HG02870 (cell line): Measurements from ENCODE around the gene CHST11.
"Not testable (repeated sequence)": the region's sequence is repeated elsewhere in the genome, so short reads cannot be mapped to it uniquely, and the experiment has no call there.

Experiments used
- ATAC-seq: cut with Tn5 transposase; IDR thresholded peaks from one replicate; pipeline ENCODE4 v1.9.1; 2021; ENCODE audit warnings: mild to moderate bottlenecking, moderate library complexity; ENCODE audit not compliant: unreplicated experiment

The CHST11 gene

GRCh38 chr12:104785886-104786285 lies 329.1 kb downstream of the CHST11 start:
- no peak for ATAC-seq

- ATAC-seq, result no peak
These were observed 329.6 kb downstream of the CHST11 start for GRCh38 chr12:104786352-104786751.

- ATAC-seq, result no peak
These were observed 332.1 kb downstream of the CHST11 start for GRCh38 chr12:104788840-104789271.

GRCh38 chr12:104790296-104791125 lies 333.8 kb downstream of the CHST11 start:
- no peak for ATAC-seq

- ATAC-seq, result no peak
These were observed 335.8 kb downstream of the CHST11 start for GRCh38 chr12:104792570-104792969.

GRCh38 chr12:104793285-104793684 lies 336.5 kb downstream of the CHST11 start:
- ATAC-seq, result no peak

GRCh38 chr12:104793968-104794367 lies 337.2 kb downstream of the CHST11 start:
- no peak for ATAC-seq

- ATAC-seq, result no peak
These were observed 339.7 kb downstream of the CHST11 start for GRCh38 chr12:104796475-104796862.

GRCh38 chr12:104799458-104799857 lies 342.7 kb downstream of the CHST11 start:
- no peak for ATAC-seq

GRCh38 chr12:104801005-104801404 lies 344.3 kb downstream of the CHST11 start:
- no peak for ATAC-seq

- ATAC-seq, result no peak
These were observed 344.7 kb downstream of the CHST11 start for GRCh38 chr12:104801427-104801826.

GRCh38 chr12:104802208-104802607 lies 345.5 kb downstream of the CHST11 start:
- ATAC-seq, result no peak

- ATAC-seq, result no peak
These were observed 348.4 kb downstream of the CHST11 start for GRCh38 chr12:104805186-104805585.

GRCh38 chr12:104806194-104806593 lies 349.4 kb downstream of the CHST11 start:
- not testable (repeated sequence) for ATAC-seq

- no peak for ATAC-seq
These were observed 352.5 kb downstream of the CHST11 start for GRCh38 chr12:104809251-104809650.

- no peak for ATAC-seq
These were observed 353.1 kb downstream of the CHST11 start for GRCh38 chr12:104809706-104810385.
